GM12873 (cell line): ENCODE data around the gene RAP1GAP2.

Experiments used
- CTCF ChIP-seq: IDR thresholded peaks from 2 replicates; pipeline ENCODE4 v1.5.1; 2012; ENCODE audit warnings: low read depth, mild to moderate bottlenecking, moderate library complexity, low read length, control low read depth; ENCODE audit not compliant: insufficient read depth; ENCODE audit errors: missing control alignments

RAP1GAP2 gene

GRCh38 chr17:2881295-2881694 lies 85.1 kb downstream of the RAP1GAP2 start:
- TF ChIP-seq CTCF, result no peak

- TF ChIP-seq CTCF, result no peak
Observed at GRCh38 chr17:2883544-2884213, 87.4 kb downstream of the RAP1GAP2 start.

GRCh38 chr17:2885733-2886132 lies 89.5 kb downstream of the RAP1GAP2 start:
- no peak for TF ChIP-seq CTCF

GRCh38 chr17:2888326-2888725 lies 92.1 kb downstream of the RAP1GAP2 start:
- no peak for TF ChIP-seq CTCF

GRCh38 chr17:2889256-2889655 lies 93.0 kb downstream of the RAP1GAP2 start:
- TF ChIP-seq CTCF, result no peak

- TF ChIP-seq CTCF, result no peak
Observed at GRCh38 chr17:2892305-2892971, 96.2 kb downstream of the RAP1GAP2 start.

- TF ChIP-seq CTCF, result no peak
Observed at GRCh38 chr17:2893422-2893914, 97.2 kb downstream of the RAP1GAP2 start.
